HG02798 (cell line): Measurements from ENCODE around the gene KRTAP7-1.

Experiments
- ATAC-seq: cut with Tn5 transposase; IDR thresholded peaks from one replicate; pipeline ENCODE4 v1.9.1; 2021; ENCODE audit warnings: mild to moderate bottlenecking; ENCODE audit not compliant: unreplicated experiment, poor library complexity

The KRTAP7-1 gene

GRCh38 chr21:30829659-30830058, at the start of gene KRTAP7-1:
Gene KRTAP7-1 (minus strand): TSS chr21:30829759. CDS start chr21:30829698, 61 bp downstream.
- ATAC-seq: no peak

DNA sequence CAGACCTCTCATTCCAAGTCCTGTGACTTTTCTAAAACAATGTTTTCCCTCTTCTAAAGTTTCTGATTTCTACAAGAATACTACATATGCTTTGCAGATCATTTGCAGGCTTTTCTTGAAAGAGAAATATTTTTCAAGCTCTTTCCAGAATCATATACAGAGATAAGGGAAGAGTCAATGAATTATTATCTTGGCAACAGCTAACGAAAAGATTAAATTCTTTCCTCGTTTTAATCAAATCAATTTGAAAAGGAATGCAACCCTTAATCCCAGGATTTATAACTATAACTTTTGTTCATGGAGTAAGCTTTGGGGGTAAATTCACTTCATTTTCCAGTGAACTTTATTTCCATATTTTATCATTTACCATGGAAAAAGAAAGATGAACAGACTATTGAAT, 45.0 kb upstream of the KRTAP7-1 start:
- ATAC-seq: no peak

DNA sequence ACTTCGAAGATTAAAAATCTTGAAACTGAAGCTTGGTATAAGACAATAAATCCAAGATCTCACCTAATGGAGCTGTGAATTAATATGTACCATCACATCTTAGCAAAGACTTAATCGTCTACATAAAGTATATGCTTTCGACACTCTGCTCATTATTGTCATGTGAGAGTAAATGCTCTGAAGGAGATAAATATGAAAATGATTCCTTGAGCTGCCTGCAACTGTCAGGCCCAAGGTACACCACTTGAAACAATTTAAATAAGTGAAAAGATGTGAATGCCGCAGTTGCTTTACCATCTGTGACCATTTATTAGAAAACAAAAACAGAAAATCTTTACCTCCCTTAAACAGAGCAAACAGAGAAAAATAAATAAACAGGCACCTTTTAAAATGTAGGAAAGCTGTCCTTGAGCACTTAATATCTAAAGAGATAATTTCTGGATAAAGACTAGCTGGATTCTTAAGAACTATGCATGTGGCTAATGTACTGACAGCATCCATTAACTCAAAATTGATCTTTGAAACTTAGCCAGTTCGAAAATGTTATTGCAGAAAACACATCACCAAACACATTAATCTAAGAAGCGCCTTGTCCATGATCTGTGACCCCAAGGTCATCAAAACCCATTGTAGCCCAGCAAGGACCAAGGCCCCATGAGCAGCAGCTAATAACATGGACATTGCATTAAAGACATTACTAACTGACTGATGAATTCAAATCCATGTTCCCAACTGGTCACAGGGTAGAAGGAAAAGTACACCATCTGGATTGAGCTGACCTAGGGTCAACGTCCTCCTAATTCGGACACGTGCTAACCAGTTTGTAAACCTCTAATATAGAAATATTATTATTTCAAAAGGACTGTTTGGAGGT, 18.3 kb upstream of the KRTAP7-1 start:
- ATAC-seq: no peak

DNA sequence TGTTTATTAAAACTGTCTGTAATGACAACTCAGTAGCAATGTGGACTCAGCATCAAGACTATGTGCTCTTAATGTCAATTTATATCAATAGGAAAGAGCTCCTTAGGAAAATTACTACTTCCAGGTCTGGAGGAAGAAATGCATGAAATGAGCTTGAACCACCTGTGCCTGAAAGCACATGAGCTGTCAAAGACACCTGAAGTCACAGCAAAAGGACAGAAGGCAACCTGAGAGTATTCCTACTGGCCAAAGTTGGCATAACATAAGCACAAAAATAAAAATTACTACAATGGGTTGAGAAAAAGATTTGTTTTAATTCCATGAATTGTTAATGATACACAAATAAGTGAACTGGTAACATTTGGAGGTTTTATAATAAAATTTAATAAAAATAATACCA, 13.4 kb upstream of the KRTAP7-1 start:
- ATAC-seq: no peak

DNA sequence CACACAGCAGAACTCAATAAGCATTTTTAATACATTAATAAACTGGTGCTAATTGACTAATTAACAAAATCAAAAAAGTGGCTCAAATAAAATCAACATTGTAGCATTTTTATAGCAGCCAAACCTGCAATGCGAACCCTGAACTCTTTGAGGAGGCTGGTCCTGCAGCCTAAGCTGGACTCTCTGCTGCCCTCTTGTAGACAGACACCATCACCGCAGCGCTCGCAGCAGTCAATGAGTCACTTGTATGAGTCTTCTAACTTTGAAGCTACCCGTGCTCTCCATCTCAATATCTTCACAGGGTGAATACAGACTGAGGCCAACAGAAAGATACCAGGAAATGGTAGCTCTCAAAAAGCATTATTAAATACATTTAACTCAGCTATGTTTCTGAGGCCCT, 9.7 kb upstream of the KRTAP7-1 start:
- no peak for ATAC-seq

- no peak for ATAC-seq
Observed at GRCh38 chr21:30838536-30838935, 9.0 kb upstream of the KRTAP7-1 start.

DNA sequence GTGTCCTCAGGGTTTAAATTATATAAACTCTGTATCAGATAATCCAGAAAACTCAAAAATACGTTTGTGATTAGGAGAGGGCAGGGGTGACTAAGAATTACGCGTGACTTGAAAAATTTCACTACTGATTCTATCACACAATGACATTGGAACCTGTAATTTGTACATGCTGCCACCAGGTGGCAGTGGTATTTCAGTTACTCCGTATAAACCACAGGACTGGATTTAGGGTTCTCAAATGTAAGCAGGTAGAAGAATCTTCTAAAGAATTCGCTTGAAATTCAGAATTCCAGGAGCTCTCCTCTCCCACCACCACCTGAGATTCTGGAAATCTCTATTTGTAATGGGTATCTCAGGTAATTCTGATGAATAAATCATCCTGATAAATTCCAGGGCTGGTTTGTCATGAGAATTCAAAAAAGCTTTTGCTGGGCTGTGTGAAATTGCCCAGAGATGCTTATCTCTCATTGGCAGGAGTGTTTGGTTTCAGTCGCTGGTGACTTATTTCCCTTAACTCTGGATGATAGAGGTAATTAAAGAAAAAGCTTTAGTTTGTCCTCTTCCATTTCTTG, 1.7 kb upstream of the KRTAP7-1 start:
- ATAC-seq: no peak

DNA sequence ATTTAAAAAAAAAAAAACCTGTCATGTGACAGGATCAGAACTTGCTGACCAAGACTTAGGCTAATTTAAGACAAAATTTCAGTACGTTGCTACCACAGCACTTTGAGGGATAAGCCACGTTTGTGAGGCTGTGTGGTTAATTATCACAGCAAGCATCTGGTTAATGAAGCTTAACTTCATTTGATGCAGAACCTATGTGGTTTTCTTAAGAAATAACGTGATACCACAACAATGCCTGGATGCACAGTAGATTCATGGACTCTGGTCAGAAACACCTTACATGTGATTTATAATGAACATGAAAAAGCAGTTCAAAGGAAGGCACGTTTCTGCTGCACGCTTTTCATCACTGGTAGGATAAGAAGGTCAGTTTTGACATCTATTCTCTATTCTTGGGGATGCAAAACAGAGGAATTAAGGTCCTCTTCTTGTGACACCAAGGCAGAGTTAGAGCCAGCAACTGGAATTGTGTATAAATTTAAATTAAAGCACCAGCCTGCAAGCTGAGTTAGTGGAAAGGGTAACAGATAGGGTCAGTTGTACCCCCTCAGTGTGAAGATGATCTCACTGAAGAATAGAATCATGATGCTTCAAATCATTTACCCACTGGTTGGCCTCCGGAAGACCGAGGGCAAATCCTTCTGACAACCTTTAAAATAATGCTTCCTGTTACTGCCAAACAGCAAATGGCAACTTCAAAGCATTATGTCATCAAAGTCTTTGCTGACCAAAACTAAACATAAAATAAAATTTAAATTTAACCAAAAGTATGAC, 10.5 kb downstream of the KRTAP7-1 start:
- no peak for ATAC-seq

DNA sequence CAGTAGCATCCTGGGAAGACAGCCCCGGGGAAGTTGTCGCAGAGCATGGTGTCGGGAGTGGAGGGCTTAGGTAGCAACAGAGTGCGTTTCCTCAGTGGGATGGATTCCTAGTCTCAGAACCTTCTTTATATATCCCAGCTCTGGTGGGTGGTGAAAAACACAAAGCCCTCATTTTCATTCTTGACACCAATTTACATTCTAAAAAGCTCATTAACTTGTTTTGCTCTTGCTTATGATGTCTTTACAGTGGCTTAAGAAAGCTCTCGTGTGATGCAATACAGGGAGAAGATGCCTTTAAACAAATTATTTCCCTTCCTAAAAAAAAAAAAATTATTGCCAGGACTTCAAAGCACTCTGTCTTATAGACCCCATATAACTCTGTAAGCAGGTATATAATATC, 16.4 kb downstream of the KRTAP7-1 start, which contains the start of gene KRTAP8-1:
KRTAP8-1 (minus strand) TSS at position 101 of the 400 bp plus-strand sequence; CDS start at position 47, 54 bp downstream.
- ATAC-seq: no peak

DNA sequence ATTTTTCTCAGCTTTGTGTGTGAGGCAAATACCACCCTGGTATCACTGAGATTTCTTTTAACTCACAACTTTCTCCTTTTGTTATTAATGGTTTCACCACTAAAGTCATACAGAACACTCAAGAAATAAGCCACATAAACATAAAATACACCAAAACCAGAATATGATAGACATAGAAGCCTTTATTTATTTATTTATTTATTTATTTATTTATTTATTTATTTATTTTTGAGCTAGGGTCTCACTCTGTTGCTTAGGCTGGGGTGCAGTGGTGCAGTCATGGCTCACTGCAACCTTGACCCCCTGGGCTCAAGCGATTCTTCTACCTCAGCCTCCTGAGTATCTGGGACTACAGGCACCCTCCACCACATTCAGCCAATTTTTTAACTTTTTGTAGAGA, 29.0 kb downstream of the KRTAP7-1 start:
- ATAC-seq: no peak

DNA sequence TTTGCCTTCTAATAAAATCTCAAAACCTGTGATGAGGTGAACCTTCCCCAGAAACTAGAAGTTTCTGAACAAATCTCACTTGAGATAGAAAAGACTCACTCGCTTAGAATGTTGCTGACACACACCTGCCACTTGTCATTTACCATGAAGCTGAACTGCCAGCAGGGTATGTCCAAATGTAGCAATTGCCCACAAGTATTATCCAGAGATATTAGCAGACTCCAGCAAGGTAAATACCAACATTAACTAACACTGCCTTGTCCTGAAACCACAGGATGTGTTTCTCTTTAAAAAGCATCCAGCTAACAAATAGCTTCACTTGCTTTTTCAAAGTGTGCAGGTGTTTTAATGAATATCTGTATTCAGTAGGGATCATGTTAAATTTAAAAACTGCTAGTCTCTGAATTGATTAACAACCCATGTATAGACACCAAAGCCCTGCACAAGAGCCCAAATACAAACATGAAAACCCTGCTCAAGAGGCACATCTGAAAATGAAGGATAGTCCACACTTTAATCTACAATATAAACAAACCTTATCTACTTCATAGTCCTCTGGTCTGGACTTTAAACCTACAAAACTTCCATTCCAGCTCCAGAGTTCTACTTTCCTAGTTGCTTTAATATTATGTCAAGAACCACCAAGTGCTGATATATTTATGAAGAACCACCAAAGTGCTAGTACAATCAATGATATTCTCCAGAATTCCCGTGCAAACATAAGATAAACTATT, 35.8 kb downstream of the KRTAP7-1 start:
- no peak for ATAC-seq

- no peak for ATAC-seq
Observed at GRCh38 chr21:30779249-30779648, 50.3 kb downstream of the KRTAP7-1 start.
